Measurements from ENCODE around the gene RIC8A. TPM values are rescaled to one million over a fixed set of nuclear protein-coding genes. Genes with fewer than 3 reads are reported as not detected.

Gene RIC8A
- total and polyA plus RNA-seq, 2 of the 13 experiments (the other 11 are each of a cell fraction or from before 2014, with no cell fraction given), result 62.1 to 63.8 TPM

Other genes with a start within 250 kb of the RIC8A start
- gene SCGB1C1, start 14.6 kb upstream of the RIC8A start, total RNA-seq (2016; rRNA removed; fragmentation: Illumina TruSeq; extraction: Trizol), result not detected in 2 replicates
- gene SCGB1C1, start 14.6 kb upstream of the RIC8A start, polyA plus RNA-seq (2011; rRNA removed), result not detected in 2 replicates
- gene BET1L, start 309 bp upstream of the RIC8A start, total RNA-seq (2016; rRNA removed; fragmentation: Illumina TruSeq; extraction: Trizol), result 26.2 and 27.3 TPM in 2 replicates
- 59.6 and 62.3 TPM in 2 replicates for gene BET1L, start 309 bp upstream of the RIC8A start, polyA plus RNA-seq (2011; rRNA removed)
- 12.9 and 15.1 TPM in 2 replicates for gene SIRT3, start 28.6 kb downstream of the RIC8A start, total RNA-seq (2016; rRNA removed; fragmentation: Illumina TruSeq; extraction: Trizol)
- 18.2 and 19.0 TPM in 2 replicates for gene SIRT3, start 28.6 kb downstream of the RIC8A start, polyA plus RNA-seq (2011; rRNA removed)
- 117 and 172 TPM in 2 replicates for gene PSMD13, start 29.3 kb downstream of the RIC8A start, total RNA-seq (2016; rRNA removed; fragmentation: Illumina TruSeq; extraction: Trizol)
- gene PSMD13, start 29.3 kb downstream of the RIC8A start, polyA plus RNA-seq (2011; rRNA removed), result 78.5 and 83.0 TPM in 2 replicates
- not detected in 2 replicates for gene NLRP6, start 70.7 kb downstream of the RIC8A start, total RNA-seq (2016; rRNA removed; fragmentation: Illumina TruSeq; extraction: Trizol)
- gene NLRP6, start 70.7 kb downstream of the RIC8A start, polyA plus RNA-seq (2011; rRNA removed), result not detected in 2 replicates
- gene PGGHG, start 81.4 kb downstream of the RIC8A start, total RNA-seq (2016; rRNA removed; fragmentation: Illumina TruSeq; extraction: Trizol), result 1.5 and 5.9 TPM in 2 replicates
- 14.8 and 17.4 TPM in 2 replicates for gene PGGHG, start 81.4 kb downstream of the RIC8A start, polyA plus RNA-seq (2011; rRNA removed)
- gene IFITM5, start 91.8 kb downstream of the RIC8A start, total RNA-seq (2016; rRNA removed; fragmentation: Illumina TruSeq; extraction: Trizol), result not detected in 2 replicates
- not detected in 2 replicates for gene IFITM5, start 91.8 kb downstream of the RIC8A start, polyA plus RNA-seq (2011; rRNA removed)
- 10.4 and 13.8 TPM in 2 replicates for gene IFITM2, start 100.1 kb downstream of the RIC8A start, total RNA-seq (2016; rRNA removed; fragmentation: Illumina TruSeq; extraction: Trizol)
- gene IFITM2, start 100.1 kb downstream of the RIC8A start, polyA plus RNA-seq (2011; rRNA removed), result 267 and 289 TPM in 2 replicates
- gene IFITM1, start 106.3 kb downstream of the RIC8A start, total RNA-seq (2016; rRNA removed; fragmentation: Illumina TruSeq; extraction: Trizol), result 0.38 TPM in 1 of 2 replicates, not detected in the other
- 11.1 and 18.7 TPM in 2 replicates for gene IFITM1, start 106.3 kb downstream of the RIC8A start, polyA plus RNA-seq (2011; rRNA removed)
- gene IFITM3, start 113.2 kb downstream of the RIC8A start, total RNA-seq (2016; rRNA removed; fragmentation: Illumina TruSeq; extraction: Trizol), result 30.0 and 52.6 TPM in 2 replicates
- 163 and 182 TPM in 2 replicates for gene IFITM3, start 113.2 kb downstream of the RIC8A start, polyA plus RNA-seq (2011; rRNA removed)
- 24.8 and 50.1 TPM in 2 replicates for gene B4GALNT4, start 161.8 kb downstream of the RIC8A start, total RNA-seq (2016; rRNA removed; fragmentation: Illumina TruSeq; extraction: Trizol)
- 30.5 and 34.4 TPM in 2 replicates for gene B4GALNT4, start 161.8 kb downstream of the RIC8A start, polyA plus RNA-seq (2011; rRNA removed)
- gene PKP3, start 186.5 kb downstream of the RIC8A start, total RNA-seq (2016; rRNA removed; fragmentation: Illumina TruSeq; extraction: Trizol), result 21.1 and 28.7 TPM in 2 replicates
- gene PKP3, start 186.5 kb downstream of the RIC8A start, polyA plus RNA-seq (2011; rRNA removed), result 18.0 and 25.1 TPM in 2 replicates
- gene SIGIRR, start 207.3 kb downstream of the RIC8A start, total RNA-seq (2016; rRNA removed; fragmentation: Illumina TruSeq; extraction: Trizol), result 0.80 and 2.1 TPM in 2 replicates
- 1.2 and 2.1 TPM in 2 replicates for gene SIGIRR, start 207.3 kb downstream of the RIC8A start, polyA plus RNA-seq (2011; rRNA removed)
- 1.5 and 8.9 TPM in 2 replicates for gene ANO9, start 234.3 kb downstream of the RIC8A start, total RNA-seq (2016; rRNA removed; fragmentation: Illumina TruSeq; extraction: Trizol)
- 14.3 and 19.9 TPM in 2 replicates for gene ANO9, start 234.3 kb downstream of the RIC8A start, polyA plus RNA-seq (2011; rRNA removed)
- gene PTDSS2, start 242.6 kb downstream of the RIC8A start, total RNA-seq (2016; rRNA removed; fragmentation: Illumina TruSeq; extraction: Trizol), result 11.3 and 21.7 TPM in 2 replicates
- gene PTDSS2, start 242.6 kb downstream of the RIC8A start, polyA plus RNA-seq (2011; rRNA removed), result 26.4 and 37.6 TPM in 2 replicates